DOHH2 (cell line): Measurements from ENCODE around the gene DNAJC28.

ENCODE experiments used
- CTCF ChIP-seq: fragments of 200-600 bp; sonication (generic); IDR thresholded peaks from one replicate; pipeline ENCODE4 v1.5.1; 2014; ENCODE audit warnings: antibody characterized with exemption, mild to moderate bottlenecking, low read depth, low read length; ENCODE audit not compliant: poor library complexity, severe bottlenecking
- EZH2phosphoT487 ChIP-seq: fragments of 200-600 bp; sonication (generic); IDR thresholded peaks from 2 replicates; pipeline ENCODE4 v1.6.1; 2017; ENCODE audit warnings: borderline replicate concordance, mild to moderate bottlenecking, antibody characterized with exemption, low read length, moderate library complexity, mixed read lengths

- no peak for TF ChIP-seq CTCF
- TF ChIP-seq EZH2phosphoT487 = no peak
Measured at GRCh38 chr21:33522953-33523349, 31.4 kb upstream of the DNAJC28 start.
